HL-60 (cell line): ENCODE results near the gene CLEC20A.

Experiments
- DNase-seq, 2 experiments: peaks; one replicate each; pipeline ENCODE4 v3.0.0-alpha.2; 2010 to 2020; ENCODE audit warnings: low read depth in 1 of 2, low spot score in 1 of 2
- H3K27ac ChIP-seq: fragments of 250-450 bp; sonication (Bioruptor Pico); replicated peaks from 2 replicates; pipeline ENCODE4 v1.5.1; 2020; ENCODE audit warnings: mild to moderate bottlenecking, moderate library complexity
- H3K27me3 ChIP-seq: fragments of 250-450 bp; sonication (Bioruptor Pico); 2 replicates; pipeline ENCODE4 v1.5.1; 2021; ENCODE audit warnings: mild to moderate bottlenecking, moderate library complexity; ENCODE audit not compliant: insufficient read depth, poor library complexity, severe bottlenecking
- H3K4me3 ChIP-seq: replicated peaks from 2 replicates; pipeline ENCODE4 v1.5.1; 2011; ENCODE audit warnings: mild to moderate bottlenecking, control low read depth, low read length; ENCODE audit not compliant: insufficient read depth
- CTCF ChIP-seq: IDR thresholded peaks from one replicate; pipeline ENCODE4 v1.5.1; 2011; ENCODE audit warnings: low read length, control low read depth, inconsistent platforms; ENCODE audit not compliant: insufficient read depth
- GABPA ChIP-seq: IDR thresholded peaks from 2 replicates; pipeline ENCODE4 v1.6.1; 2012; ENCODE audit warnings: low read depth
- POLR2AphosphoS5 ChIP-seq: IDR thresholded peaks from 2 replicates; pipeline ENCODE4 v1.6.1; 2012; ENCODE audit warnings: low read depth
- REST ChIP-seq: IDR thresholded peaks from 2 replicates; pipeline ENCODE4 v1.6.1; 2012; ENCODE audit warnings: low read depth; ENCODE audit not compliant: insufficient replicate concordance
- SPI1 ChIP-seq: IDR thresholded peaks from 2 replicates; pipeline ENCODE4 v1.6.1; 2012; ENCODE audit warnings: low read depth, mild to moderate bottlenecking, borderline replicate concordance

CLEC20A gene

GRCh38 chr1:178470411-178470960 is 26.3 kb downstream of the CLEC20A start:
- H3K27ac ChIP-seq, result no peak overlapping the region
- no peak for DNase-seq
- TF ChIP-seq CTCF (no peak), SPI1 (no peak)

GRCh38 chr1:178467837-178468236 is 28.9 kb downstream of the CLEC20A start:
- no peaks in the 10 kb centered on the region for H3K27me3 ChIP-seq
- H3K27ac ChIP-seq, result no peak overlapping the region
- no peak for TF ChIP-seq CTCF
- no peak for TF ChIP-seq SPI1
- no peak for TF ChIP-seq POLR2AphosphoS5
- TF ChIP-seq REST, result no peak
- TF ChIP-seq GABPA, result no peak
- no peak overlapping the region for H3K4me3 ChIP-seq
- DNase-seq, result no peak

More at GRCh38 chr1:178470411-178470960, 26.3 kb downstream of the CLEC20A start:
- H3K27me3 ChIP-seq, result no peaks in the 10 kb centered on the region
- no peak overlapping the region for H3K4me3 ChIP-seq

- H3K4me3 ChIP-seq, result no peak overlapping the region
- H3K27me3 ChIP-seq, result no peaks in the 10 kb centered on the region
- H3K27ac ChIP-seq, result no peak overlapping the region
- DNase-seq, result no peak
- no peak for TF ChIP-seq POLR2AphosphoS5
- no peak for TF ChIP-seq GABPA
- TF ChIP-seq CTCF, result no peak
- TF ChIP-seq SPI1, result no peak
- no peak for TF ChIP-seq REST
These were observed 31.8 kb downstream of the CLEC20A start for GRCh38 chr1:178465011-178465410.

- Histone ChIP-seq H3K27me3 (no peaks in the 10 kb centered on the region), H3K4me3 (no peak overlapping the region), H3K27ac (no peak overlapping the region)
- no peak for DNase-seq
- no peak for TF ChIP-seq POLR2AphosphoS5
- no peak for TF ChIP-seq SPI1
- no peak for TF ChIP-seq GABPA
- TF ChIP-seq CTCF, result no peak
- no peak for TF ChIP-seq REST
These were observed 32.2 kb downstream of the CLEC20A start for GRCh38 chr1:178464566-178464965.
